Fibroblast of skin of right biceps (primary cell): ENCODE measurements around the gene KMT2A.
"Not testable (repeated sequence)": the region's sequence is repeated elsewhere in the genome, so short reads cannot be mapped to it uniquely, and the experiment has no call there.

ENCODE experiments used
- DNase-seq: peaks from one replicate; pipeline ENCODE4 v3.0.0-alpha.2; 2013

The KMT2A gene

DNA sequence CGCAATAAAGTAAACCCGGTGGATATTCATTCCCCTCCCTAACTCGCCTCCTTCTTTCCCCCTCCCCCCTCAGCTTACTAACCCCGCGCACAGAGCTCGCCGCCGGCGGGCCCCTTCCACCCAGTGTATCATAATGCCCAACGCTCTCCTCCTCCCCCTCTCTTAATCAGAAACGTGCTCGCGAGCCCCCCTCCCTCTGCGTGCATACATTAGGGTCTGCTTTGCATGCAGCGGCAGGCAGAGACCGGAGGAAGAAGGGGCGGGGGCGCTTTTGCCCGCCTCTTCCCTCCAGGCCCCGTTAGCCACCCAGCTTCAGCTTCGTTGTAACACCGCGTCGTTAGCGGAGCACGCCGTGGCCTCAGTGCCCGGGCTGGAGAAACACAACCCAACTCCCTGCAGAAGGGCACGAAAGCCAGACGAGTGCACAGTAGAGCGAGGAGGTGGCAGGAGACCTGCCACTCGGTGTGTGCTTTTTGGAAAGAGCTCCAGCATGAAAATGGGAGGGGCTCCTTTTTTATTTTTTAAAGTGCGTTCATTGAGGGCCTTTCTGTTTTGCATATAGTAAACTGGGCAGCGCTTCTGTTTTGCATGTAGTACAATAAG, 901 bp upstream of the KMT2A start:
- DNase-seq, result peak; percentile 58

DNA sequence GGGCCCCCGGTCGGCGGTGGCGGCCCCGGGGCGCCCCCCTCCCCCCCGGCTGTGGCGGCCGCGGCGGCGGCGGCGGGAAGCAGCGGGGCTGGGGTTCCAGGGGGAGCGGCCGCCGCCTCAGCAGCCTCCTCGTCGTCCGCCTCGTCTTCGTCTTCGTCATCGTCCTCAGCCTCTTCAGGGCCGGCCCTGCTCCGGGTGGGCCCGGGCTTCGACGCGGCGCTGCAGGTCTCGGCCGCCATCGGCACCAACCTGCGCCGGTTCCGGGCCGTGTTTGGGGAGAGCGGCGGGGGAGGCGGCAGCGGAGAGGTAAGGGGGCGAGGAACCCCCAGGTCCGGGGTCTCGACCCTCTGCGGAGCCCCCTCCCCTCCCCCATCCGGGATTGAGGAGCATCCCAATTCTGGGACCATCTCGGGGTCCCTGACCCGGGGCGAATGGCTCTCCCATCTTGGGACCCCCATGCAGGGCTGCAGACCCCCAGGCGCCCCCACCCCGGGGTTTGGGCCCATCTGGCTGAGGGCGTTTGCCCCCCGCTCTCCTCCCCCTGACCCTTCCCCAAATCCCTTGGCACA, 431 bp downstream of the KMT2A start:
- peak; percentile 22 for DNase-seq

DNA sequence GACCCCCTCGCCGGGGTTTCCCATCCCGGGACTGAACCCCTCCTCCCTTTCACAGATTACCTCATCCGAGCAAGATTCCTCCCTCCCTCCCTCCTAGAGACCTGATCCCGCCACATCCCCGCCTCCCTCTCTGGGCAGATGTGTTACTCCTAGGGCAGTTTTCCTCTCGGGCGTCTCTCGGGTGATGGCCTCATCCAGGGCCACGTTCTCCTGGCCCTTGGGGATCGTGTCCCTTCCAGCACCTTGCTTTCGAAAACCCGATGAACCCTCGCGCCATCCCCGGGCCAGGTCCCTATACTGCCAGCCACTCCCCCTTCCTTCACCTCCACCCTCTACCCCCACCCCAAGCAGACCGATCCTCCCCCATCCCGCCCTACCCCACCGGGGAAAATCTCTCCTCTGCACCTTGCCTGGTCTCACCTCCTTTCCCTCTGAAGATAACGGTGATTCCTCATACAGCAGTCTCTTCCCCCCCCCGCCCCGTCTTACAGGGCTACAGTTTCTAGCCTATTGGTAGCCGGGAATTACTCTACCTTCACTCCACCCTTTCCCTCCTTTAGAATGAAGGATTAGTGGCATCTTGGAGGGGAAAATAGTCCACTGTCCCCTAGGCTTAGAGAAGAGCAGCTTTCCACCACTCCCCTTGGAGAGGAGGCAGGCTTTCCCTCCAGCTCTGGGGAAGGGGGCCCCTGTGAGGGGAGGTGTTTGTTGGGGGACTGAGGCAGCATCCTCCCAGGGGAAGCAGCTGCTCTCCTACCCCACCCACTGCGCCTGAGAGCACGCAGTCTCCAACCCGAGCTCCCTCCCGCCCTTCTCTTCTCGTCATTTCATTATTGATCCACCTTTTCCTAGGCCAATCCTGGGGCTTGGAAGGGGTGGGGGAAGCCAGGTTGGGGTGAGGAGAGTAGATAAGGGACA, 1.2 kb downstream of the KMT2A start:
- DNase-seq, result peak; percentile 47

DNA sequence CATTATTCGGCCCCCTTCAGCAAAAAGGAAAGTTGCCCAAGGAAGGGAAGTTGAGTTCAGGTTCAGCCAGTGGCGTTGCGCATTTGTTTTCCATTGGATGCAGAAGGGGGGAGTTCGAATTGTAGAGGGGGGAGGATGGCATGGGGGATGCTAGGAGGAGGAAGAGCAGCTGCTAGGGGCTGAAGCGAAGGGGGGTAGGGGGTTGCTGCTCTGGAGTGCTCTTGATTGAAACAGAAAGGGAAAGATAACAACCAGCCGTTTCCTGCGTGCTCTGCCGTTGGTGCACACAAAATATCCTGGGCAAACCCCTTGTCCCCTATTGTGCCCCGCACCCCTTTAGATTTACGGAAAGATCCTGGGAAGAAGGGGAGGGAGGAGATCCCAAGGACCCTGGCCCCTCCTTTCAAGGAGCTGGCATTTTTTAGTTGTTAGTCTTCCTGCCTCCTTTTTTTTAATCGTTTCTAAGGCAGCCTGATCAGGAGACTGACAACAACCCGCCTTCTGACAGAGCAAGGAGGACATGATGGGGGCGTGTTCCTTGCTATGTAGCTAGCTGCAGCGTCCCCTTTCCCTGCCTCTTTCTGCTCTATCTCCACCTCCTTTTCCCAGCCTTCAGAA, 2.1 kb downstream of the KMT2A start:
- peak; percentile 78 for DNase-seq

DNA sequence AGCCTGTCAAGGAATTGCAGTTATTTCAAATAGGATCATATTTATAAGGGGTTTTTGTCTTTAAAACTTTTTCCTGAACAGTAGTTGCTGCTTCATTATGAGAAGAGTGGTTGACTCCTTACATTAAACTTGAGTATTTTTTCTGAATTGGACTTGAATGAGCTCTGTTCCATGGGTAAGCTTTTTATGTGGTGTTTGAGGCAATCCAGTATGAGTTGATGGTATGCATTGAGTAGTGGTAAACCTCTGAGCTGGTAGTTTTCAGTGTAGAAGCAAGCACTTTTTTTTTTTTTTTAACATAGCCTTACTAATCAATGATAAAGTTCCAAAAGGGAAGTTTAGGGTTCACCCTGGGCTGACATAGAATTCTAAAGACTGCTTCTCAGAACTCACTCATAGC, 3.4 kb downstream of the KMT2A start:
- DNase-seq, result no peak

DNA sequence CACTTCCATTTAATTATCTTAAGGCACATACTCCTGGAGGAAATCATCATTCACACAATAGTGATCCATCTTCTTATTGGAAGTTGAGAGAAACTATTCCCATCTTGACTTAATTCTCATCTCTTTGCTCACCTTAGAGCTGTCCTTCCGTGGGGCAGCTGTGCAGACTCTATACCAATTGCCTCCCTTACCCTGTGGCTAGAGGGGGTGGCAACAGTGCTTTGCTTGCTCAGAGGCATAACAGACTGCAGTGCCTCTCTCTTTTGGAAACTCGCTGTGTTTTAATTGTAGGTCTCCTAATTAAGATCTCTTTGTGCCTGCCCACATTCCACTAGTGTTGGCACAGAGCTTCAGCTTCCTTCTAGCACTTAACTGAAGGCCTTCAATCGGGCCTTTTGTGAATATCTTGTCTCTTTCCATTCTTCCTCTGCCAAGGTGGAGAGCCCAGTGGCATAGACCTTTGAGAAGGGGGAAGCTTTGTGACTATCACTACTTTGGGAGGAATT, 5.5 kb downstream of the KMT2A start:
- DNase-seq, result no peak

DNA sequence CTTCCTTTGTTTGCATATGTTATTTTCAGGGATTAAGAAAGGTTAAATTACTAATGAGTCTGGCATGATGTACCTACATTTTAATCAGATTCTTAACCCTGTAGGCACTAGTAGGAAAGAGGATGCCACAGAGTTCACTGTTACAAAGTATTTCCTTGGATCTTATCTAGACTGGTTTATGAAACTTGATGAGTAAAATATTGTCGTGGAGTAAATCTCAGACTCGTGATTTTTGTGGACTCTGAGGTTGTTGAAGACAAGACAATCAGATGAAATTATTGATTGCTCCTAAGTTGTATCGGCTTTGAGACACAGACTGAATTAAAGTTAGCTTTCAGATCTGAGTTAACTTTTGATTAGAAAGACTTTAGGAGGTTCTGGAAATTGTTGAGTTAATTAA, 6.0 kb downstream of the KMT2A start:
- no peak for DNase-seq

DNA sequence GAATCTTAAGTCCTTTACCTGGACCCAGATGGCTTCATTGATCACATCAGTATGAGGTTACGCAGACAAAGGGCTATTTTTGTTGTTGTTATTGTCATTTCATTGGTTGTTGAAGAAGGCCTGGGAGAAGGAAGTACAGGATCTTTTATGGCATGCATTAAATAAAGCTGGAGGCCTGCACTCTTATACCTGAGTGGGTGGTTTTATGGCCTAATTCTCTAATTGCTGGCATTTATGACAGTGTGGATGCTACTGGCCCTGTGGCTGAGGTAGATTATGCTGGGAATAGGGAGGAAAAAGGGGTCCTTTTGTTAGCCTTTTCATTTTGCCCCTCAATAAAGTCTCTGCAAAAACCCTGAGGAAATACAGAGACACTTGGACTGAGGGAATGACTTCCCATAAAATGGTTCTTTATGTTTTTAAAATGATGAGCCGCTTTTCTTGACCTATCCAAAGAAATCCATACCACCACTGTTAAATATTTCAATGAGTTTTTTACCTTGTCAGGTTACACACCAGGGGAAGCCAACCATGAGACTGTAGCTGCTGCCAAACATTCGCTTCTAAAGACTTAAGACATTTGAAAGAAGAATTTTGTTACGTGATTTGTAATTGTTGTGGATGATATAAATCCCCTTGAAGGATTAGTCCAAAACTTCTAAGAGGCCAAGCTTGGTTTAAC, 6.8 kb downstream of the KMT2A start:
- no peak for DNase-seq

DNA sequence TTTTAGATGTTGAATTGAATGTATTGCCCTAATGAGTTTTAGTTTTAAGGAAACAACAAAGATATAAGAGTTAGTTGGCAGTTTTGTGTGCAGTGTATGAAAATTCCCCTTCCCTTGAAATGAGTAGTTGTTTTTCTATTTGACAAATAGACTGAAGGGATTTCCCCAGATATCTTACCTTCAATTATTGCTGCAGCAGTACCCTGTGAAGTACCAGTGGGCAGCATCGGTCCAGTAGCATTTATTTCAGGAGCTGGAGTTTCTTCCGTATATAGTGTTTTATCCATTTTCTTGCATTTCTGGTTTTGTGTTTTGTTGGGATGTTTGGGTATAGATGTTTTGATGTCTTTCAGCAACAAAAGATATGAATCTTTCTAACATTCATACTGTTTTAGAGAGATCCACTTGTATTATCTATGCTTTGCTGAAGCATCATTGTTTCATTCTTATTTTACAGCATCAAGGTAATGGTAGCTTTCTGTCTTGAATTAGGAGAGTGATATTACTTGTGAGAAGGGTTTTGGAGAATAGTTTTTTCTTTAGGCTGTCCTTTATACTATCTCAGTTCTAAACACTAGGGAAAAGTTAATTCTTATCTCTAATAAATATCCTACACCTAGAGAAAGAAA, 7.4 kb downstream of the KMT2A start:
- DNase-seq, result no peak

DNA sequence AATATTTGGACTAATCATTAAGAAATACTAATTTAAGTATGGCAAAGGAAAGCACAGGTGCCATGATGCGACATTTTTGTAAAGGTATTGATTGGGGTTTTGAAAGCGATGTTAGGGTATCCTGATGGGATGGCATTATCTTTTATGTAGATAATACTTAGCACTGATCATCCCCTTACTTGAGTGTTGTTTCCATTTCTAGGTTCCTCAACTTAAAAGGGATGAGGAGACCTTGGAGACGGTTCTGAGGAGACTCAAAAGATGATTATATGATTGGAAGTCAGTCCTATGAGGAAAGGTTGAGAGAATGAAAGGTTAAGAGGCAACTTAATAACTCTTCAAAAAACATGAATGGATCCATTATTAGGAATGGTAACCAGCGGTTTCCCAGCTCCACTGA, 11.1 kb downstream of the KMT2A start:
- no peak for DNase-seq

DNA sequence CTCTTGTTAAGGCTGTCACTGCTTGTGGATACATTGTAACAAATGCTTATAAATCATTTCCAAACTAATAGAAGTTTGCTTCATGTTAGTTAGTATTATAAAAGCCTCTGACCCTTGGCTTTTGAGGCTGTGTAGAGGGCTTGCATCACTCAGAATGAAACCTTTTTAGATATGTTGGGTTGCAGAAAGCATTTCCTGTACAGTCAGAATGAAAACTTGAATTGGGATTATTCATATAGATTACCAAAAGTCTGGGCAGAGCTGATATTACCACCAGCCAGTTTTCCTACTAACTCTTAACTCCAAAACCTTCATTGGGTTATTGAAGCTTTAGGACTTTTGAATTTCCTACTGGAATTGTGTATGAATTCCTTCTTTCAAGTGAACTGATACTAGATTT, 12.0 kb downstream of the KMT2A start:
- DNase-seq, result peak; percentile 36

DNA sequence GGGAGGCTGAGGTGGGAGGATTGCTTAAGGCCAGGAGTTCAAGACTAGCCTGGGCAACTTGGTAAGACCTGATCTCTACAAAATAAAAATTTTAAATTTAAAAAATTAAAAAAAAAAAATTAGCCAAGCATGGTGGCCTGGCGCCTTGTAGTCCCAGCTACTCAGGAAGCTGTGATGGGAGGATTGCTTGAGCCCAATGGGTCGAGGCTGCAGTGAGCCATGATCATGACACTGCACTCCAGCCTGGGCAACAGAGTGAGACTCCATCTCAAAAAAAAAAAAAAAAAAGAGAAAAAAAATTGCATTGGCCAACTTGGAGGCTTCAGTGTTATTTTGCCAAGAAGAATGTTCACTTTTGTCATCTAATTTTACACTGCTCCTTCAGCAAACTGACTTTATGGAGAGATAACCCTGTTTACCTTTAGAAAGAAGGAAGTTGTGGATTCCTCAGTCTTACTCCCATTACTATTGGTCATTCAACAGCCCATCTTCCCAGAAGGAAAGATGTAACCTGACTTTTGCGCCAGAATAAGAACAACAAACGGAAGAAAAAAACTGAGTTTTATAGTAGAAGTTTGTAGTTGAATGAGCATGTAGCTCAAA, 13.1 kb downstream of the KMT2A start:
- no peak for DNase-seq

DNA sequence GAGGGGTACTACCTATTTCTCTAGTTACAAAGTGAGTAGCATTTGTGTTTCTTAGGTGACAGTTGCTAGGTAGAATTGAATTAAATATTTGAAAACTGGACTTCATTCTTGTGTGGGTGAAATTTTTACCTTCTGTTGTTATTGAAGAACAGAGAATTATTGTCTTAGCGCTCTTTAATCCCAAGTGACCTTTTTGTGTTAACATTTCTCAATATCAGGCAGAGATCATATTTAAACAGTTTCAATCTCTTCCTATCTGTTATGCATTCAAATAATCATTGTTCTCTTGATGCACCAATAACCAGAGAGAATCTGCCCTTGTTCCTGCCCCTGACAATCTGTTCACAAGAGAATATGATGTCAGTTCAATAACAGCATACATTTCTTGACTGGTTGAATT, 14.2 kb downstream of the KMT2A start:
- DNase-seq, result no peak

DNA sequence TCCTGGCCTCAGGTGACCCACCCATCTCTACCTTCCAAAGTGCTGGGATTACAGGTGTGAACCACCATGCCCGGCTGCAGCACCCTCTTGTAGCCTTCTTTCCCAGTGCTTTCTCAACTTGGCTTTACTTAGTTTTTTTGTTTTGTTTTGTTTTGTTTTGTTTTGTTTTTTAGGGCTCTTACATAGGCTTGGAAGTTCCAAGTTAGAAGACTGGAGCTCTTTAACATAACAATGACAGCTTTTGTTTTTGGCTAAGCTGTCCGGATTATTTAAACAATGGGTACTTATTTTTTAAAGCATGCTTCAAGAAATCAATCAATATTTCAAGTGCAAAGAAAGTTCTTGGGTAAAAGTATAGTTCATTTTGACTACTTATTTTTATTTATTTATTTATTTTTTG, 25.9 kb downstream of the KMT2A start:
- no peak for DNase-seq

DNA sequence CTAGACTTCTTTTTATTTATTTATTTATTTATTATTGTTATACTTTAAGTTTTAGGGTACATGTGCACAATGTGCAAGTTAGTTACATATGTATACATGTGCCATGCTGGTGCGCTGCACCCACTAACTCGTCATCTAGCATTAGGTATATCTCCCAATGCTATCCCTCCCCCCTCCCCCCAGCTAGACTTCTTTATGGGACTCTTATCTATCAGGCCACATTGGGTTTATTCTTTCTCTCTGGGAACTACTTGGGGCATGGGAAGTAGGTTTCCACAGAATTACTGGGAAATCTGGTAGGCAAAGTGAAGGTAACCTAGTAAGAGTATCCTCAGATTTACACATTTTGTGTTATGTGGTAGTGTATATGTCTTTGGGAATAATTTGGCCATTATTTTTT, 32.7 kb downstream of the KMT2A start:
- not testable (repeated sequence) for DNase-seq

DNA sequence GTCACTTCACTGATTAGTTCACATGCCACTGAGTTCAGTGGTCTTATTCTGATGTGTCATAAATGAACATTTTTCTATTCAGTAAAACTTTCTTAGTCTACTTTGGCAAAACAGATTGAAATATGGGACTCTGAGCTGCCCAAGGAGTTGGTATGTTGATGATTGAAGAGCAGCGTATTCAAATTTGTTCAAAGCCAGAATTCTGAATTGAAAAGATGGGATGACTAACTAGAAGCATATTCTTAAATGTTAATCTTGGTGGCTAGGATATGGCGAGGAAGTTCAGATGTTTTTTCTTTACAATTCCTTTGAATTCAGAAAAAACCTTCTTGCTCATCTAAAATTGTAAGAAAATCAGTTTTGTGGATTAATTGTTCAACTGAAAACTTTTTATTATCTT, 34.7 kb downstream of the KMT2A start:
- DNase-seq, result no peak

DNA sequence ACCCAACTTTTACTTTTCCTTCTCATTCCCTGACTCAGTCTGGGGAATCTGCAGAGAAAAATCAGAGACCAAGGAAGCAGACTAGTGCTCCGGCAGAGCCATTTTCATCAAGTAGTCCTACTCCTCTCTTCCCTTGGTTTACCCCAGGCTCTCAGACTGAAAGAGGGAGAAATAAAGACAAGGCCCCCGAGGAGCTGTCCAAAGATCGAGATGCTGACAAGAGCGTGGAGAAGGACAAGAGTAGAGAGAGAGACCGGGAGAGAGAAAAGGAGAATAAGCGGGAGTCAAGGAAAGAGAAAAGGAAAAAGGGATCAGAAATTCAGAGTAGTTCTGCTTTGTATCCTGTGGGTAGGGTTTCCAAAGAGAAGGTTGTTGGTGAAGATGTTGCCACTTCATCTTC, 37.2 kb downstream of the KMT2A start:
- no peak for DNase-seq

DNA sequence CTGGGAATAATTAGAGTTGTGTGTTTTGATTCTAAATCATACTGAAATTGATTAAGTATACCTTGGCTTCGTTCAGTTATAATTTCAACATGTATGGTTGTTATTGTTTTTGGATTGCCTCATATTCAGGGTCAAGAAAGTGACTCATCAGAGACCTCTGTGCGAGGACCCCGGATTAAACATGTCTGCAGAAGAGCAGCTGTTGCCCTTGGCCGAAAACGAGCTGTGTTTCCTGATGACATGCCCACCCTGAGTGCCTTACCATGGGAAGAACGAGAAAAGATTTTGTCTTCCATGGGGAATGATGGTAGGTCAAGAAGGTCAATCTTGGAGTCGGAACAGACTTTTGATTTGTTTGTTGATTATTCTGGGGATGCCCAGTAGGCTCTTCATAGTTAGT, 40.4 kb downstream of the KMT2A start:
- no peak for DNase-seq

DNA sequence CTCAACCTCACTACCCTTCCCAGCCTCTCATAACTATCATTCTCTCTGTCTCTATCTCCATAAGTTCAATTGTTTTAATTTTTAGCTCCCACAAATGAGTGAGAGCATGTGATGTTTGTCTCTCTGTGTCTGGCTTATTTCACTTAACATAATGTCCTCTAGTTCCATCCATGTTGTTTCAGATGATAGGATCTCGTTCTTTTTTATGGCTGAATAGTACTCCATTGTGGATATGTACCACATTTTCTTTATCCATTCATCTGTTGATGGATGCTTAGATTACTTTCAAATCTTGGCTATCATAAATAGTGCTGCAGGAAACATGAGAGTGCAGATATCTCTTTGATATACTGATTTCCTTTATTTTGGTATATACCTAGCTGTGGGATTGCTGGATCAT, 44.9 kb downstream of the KMT2A start:
- not testable (repeated sequence) for DNase-seq

DNA sequence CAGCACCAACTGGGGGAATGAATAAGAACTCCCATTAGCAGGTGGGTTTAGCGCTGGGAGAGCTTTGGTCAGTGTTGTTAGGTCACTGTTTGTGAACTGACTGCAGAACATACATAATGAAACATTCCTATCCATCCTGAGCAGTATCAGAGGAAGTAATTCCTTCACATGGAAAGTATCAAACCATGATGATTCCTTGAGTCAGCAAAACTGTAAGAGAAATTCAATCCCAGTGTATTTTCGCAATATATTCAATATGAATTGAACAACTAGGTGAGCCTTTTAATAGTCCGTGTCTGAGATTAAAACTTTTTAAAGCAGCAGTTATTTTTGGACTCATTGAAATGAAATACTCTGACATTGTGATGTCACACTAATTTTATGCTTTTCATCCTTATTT, 48.1 kb downstream of the KMT2A start:
- DNase-seq, result no peak

DNA sequence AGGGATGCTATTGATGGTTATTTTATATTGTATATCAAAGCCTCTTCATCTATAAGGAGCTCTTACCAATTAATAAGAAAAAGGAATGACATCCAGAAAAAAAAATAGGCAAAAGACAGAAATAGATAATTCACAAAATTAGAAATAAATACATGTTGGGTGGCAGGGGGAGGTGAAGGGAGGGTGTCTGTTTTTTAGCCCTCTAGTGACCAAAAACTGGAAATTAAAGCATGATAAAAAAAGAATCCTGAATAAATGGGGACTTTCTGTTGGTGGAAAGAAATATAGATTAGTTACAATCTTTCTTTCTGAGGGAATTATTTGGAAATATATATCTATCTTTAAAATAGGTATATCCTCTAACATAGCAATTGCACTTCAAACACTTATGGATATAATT, 49.0 kb downstream of the KMT2A start:
- DNase-seq, result no peak

DNA sequence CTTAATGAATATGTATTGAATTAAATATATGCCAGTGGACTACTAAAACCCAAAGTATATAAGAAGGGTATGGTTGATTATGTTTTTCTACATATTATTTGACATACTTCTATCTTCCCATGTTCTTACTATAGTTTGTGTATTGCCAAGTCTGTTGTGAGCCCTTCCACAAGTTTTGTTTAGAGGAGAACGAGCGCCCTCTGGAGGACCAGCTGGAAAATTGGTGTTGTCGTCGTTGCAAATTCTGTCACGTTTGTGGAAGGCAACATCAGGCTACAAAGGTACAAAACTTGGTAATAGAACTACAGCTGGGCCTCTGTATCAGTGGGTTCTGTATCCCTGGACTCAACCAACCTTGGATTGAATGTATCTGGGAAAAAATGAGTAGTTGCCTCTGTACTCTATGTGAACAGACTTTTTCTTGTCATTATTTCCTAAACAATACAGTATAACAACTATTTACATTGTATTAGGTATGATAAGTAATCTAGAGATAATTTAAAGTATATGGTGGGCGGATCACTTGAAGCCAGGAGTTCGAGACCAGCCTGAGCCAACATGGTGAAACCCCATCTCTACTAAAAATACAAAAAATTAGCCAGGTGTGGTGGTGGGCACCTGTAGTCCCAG, 52.3 kb downstream of the KMT2A start:
- peak; percentile 69 for DNase-seq
